ENCODE results near the gene PPIE.

The PPIE gene

DNA sequence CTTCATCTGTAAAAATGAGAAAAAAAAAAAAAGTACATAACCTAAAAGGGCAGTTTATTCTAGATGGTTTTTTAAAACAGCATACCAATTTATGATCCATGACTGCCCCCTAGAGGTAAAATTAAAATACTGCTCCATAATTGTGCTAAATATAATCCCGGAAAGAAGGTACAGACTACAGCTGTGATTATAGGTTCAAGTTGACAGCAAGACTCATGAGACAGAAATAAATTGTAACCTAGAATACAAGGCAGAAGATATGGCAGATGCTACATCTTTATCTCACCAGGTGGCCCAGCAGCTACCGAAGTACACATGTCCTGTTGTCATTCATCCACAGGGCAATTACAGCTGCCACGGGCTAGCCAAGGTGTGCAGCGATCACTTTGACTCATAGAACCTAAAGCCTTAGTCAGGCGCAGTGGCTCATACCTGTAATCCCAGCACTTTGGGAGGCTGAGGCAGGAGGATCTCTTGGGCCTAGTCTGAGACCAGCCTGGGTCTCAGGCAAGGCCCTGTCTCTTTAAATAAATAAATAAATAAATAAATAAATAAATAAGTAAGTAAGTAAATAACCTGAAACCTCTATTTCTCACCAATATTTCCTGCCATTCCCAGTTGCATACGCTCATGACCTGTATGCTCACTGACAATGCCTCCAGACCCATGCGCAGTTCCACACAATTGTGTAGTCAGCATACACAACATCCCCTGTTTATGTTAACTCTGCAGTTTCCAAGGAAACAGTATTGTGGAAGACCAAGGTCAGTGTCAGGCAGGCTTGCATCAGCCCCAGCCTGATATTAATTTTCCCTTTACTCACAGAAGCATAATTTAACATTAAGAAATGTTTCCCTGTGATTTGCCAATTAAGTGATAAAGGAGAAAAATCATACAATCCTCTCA, 18.3 kb upstream of the PPIE start:
- peak; percentile 33 for TF ChIP-seq CTCF (IDR thresholded peaks at IDR 0.05; ENCODE audit: extremely low read depth, missing control alignments)
- peak; percentile 47 for DNase-seq (ENCODE audit: low spot score)

DNA sequence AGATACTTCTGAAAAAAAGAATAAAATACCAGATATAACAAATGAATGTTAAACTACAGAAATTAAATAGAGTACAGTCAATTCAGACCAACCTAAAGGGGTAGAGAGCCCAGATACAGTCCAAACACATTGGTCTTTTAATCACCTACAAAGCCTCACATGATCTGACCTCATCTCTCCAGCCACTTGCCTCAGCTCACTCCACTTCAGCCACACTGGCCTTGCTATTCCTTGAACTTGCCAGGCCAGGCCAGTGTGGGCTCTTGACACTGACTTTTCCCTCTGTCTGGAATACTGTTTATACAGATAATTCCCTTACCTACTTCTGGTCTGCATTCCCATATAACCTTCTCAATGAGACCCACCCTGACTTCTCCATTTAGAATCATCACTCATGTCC, 17.0 kb upstream of the PPIE start:
- no peak for TF ChIP-seq CTCF (IDR thresholded peaks at IDR 0.05; ENCODE audit: extremely low read depth, missing control alignments)
- DNase-seq (ENCODE audit: low spot score): no peak

DNA sequence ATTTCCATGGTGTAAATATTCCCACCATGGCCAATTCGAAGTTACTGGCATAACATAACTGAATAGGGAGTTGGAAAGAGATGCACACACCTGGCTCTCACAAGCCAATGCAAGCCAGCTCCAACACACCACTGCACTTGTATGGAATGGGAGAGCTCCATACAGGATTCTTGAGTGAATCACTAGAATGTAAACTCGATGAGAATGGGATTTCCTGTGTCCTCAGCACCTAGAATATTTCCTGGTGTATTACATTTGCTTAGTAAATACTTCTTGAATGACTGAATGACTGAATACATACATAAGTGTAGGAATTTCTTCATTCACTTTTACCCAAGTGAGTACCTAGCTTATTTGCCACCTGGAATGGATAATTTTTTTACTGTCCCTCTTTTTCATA, 16.2 kb upstream of the PPIE start:
- DNase-seq (ENCODE audit: low spot score): no peak
- TF ChIP-seq CTCF (IDR thresholded peaks at IDR 0.05; ENCODE audit: extremely low read depth, missing control alignments): no peak

- no peak for TF ChIP-seq CTCF (IDR thresholded peaks at IDR 0.05; ENCODE audit: extremely low read depth, missing control alignments)
- no peak for DNase-seq (ENCODE audit: low spot score)
These were observed 12.1 kb upstream of the PPIE start for GRCh38 chr1:39726600-39726999.

- no peak for TF ChIP-seq CTCF (IDR thresholded peaks at IDR 0.05; ENCODE audit: extremely low read depth, missing control alignments)
- DNase-seq (ENCODE audit: low spot score): peak; percentile 25
These were observed 11.3 kb upstream of the PPIE start for GRCh38 chr1:39727221-39727931.

GRCh38 chr1:39727932-39728317, 10.8 kb upstream of the PPIE start:
- no peak for DNase-seq (ENCODE audit: low spot score)

More at GRCh38 chr1:39727932-39728317, 10.8 kb upstream of the PPIE start:
- no peak for TF ChIP-seq CTCF (IDR thresholded peaks at IDR 0.05; ENCODE audit: extremely low read depth, missing control alignments)

Measured in GM20000 (cell line).